GM06990 (cell line): ENCODE measurements around the gene C1QTNF1.

Source experiments
- DNase-seq: peaks from one replicate; pipeline ENCODE4 v3.0.0-alpha.2; 2011; ENCODE audit not compliant: insufficient read length; ENCODE audit errors: extremely low read depth
- H3K27me3 ChIP-seq: replicated peaks from 2 replicates; pipeline ENCODE4 v1.6.0; 2011; ENCODE audit warnings: low read length; ENCODE audit not compliant: control insufficient read depth, insufficient read depth
- H3K36me3 ChIP-seq: 2 replicates; pipeline ENCODE4 v1.5.1; 2011; ENCODE audit warnings: low read length; ENCODE audit not compliant: control insufficient read depth, insufficient read depth
- H3K4me3 ChIP-seq: replicated peaks from 2 replicates; pipeline ENCODE4 v1.5.1; 2011; ENCODE audit warnings: low read depth, mild to moderate bottlenecking, control low read depth, low read length
- TF ChIP-seq, protein P1 (sequence below): IDR thresholded peaks from 2 replicates; pipeline ENCODE4 v1.5.1; 2011; ENCODE audit warnings: low read length, control low read depth, mild to moderate bottlenecking, inconsistent platforms; ENCODE audit not compliant: insufficient read depth, poor library complexity, severe bottlenecking

The C1QTNF1 gene

DNA sequence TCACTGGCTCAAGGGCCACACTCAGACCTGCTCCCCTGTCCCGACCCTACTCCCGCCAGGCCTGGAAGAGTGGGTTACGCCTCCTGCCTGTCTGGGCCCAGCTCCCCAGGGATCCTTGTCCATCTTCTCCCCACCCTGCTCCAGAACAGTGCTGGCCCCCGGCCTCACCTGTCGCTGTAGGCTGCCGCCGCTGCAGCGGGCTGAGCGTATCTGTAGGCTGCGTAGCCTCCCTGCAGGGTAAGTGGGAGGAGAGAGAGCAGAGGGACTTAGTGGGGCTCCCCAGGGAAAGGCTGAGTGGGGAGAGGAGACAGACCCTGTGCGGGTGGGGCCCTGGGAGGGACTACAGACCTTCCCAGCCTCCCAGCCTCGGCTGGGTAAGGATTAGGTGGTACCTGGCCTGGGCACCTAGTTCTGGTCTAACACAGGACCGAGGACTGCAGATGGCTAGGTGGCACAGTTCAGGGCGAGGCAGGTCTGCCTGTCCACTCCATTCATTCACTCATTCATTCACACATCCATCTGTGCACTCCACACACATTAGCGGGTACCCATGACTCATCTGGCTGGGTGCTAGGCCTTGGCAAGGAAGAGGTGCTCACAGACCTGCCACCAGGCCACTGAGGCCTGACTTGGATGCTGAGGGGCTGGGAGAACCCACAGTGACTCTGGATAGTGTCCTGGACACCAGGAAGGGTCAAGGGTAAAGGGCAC is 71.5 kb downstream of the C1QTNF1 start:
- Histone ChIP-seq H3K36me3 (no peaks in the 10 kb centered on the region), H3K4me3 (no peak overlapping the region), H3K27me3 (peaks cover 2% of the 10 kb centered on the region)
- TF ChIP-seq, protein P1, sequence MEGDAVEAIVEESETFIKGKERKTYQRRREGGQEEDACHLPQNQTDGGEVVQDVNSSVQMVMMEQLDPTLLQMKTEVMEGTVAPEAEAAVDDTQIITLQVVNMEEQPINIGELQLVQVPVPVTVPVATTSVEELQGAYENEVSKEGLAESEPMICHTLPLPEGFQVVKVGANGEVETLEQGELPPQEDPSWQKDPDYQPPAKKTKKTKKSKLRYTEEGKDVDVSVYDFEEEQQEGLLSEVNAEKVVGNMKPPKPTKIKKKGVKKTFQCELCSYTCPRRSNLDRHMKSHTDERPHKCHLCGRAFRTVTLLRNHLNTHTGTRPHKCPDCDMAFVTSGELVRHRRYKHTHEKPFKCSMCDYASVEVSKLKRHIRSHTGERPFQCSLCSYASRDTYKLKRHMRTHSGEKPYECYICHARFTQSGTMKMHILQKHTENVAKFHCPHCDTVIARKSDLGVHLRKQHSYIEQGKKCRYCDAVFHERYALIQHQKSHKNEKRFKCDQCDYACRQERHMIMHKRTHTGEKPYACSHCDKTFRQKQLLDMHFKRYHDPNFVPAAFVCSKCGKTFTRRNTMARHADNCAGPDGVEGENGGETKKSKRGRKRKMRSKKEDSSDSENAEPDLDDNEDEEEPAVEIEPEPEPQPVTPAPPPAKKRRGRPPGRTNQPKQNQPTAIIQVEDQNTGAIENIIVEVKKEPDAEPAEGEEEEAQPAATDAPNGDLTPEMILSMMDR: no peak
- DNase-seq: no peak

DNA sequence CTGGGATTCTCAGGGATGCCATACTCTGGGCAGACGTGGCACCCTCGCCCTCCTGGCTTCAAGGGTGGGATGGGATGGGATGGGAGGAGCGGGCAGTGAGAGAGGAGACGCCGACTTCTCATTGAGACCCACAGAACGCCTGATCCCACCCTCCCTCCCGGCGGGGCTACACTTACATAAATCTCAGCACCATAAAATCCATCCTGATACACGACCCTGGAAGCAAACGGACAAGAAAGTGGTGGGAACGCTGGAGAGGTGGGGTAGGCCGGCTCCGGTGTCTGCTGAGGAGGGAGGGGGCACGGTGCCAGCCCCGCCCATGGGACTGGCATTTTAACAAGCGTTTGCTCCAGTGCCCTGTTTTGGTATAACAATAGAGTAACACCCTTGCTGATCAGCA is 72.5 kb downstream of the C1QTNF1 start:
- Histone ChIP-seq H3K27me3 (peaks cover 2% of the 10 kb centered on the region), H3K4me3 (no peak overlapping the region), H3K36me3 (no peaks in the 10 kb centered on the region)
- TF ChIP-seq, protein P1: no peak
- no peak for DNase-seq

DNA sequence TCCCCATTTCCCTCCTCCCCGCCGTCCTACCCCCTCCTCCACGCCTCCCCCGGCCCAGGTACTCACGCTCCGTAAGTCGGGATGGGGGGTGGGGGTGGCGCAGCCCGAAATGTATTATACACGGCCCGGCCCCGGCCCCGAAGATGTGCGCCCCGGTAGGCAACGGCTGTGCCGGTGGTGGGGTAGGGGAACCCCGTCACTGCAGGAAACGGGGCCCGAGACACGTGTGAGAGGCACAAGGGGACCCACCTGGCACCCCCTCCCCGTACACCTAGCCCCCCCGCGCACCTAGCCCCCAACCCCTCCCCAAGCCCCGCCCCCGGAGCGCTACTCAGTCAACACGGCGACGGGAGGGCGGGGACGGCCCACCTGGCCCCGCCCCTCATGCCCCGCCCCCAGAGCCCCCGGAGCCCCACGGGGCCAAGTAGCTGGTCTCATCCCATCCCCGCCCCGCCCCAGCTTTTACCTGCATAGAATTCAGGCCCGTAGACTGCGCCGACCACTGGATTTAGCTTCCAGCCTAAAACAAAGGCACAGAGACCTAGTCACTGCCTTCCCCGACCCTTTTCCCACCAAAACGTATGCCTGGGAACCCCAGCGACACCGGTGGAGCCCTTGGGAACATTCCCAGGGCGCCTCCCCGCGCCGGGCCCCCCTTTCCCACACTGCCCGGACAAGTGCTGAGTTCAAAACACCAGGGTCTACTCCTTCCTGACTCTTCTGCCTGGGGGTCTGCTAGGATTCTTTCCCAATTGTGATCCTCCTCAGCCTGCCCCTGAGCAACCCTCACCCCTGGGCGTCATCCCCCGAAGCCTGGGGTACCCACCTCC is 73.5 kb downstream of the C1QTNF1 start:
- no peak overlapping the region for H3K4me3 ChIP-seq
- peaks cover 2% of the 10 kb centered on the region for H3K27me3 ChIP-seq
- TF ChIP-seq, protein P1: no peak
- no peak for DNase-seq
- H3K36me3 ChIP-seq: no peaks in the 10 kb centered on the region

DNA sequence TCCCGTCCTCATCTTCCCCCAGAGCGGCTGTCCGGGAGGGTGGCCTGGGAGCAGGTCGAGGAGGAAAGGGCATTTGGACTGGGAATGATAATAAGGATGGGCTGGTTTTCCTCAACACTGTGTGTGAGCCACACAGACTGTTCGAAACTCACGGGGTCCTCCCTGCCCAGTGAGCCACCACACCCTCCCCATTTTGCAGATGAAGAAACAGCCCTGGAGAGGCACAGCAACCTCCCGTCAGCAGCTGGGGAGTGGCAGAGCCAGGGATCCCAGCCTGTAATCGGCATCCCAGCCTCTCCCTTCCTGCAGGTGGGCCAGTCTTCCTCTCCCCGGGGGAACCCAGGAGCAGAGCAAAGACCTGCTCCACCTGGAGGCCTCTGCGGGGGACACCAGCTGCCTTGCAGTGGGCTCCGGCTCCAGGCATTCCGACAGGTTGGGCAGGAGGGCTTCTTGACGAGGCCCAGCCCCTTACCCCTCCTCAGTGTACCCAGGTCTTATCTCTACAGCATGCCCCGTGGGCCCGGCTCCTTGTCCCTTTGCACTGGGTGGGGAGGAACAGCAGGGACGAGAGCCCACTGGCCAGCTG is 74.4 kb downstream of the C1QTNF1 start:
- Histone ChIP-seq H3K36me3 (no peaks in the 10 kb centered on the region), H3K27me3 (peaks cover 2% of the 10 kb centered on the region), H3K4me3 (no peak overlapping the region)
- TF ChIP-seq, protein P1: no peak
- DNase-seq: no peak
